Neuronal stem cell (in vitro differentiated cells): Measurements from ENCODE around the gene MRFAP1.

Source experiments
- DNase-seq: peaks from one replicate; pipeline ENCODE4 v3.0.0-alpha.2; 2013; ENCODE audit warnings: low spot score
- H2AFZ ChIP-seq: one replicate; pipeline ENCODE4 v1.6.1; 2013; ENCODE audit warnings: mild to moderate bottlenecking, low read length, inconsistent platforms
- H2AK5ac ChIP-seq: 2 replicates; pipeline ENCODE4 v1.6.1; 2013; ENCODE audit warnings: low read depth, mild to moderate bottlenecking, inconsistent platforms, low read length, moderate library complexity, mixed read lengths
- H2BK120ac ChIP-seq: 2 replicates; pipeline ENCODE4 v1.6.1; 2013; ENCODE audit warnings: low read depth, mild to moderate bottlenecking, inconsistent platforms, low read length, moderate library complexity, mixed read lengths
- H2BK12ac ChIP-seq: one replicate; pipeline ENCODE4 v1.6.1; 2013; ENCODE audit warnings: low read length, inconsistent platforms
- H2BK15ac ChIP-seq: 2 replicates; pipeline ENCODE4 v1.6.1; 2013; ENCODE audit warnings: mild to moderate bottlenecking, low read length, inconsistent platforms, mixed read lengths
- H2BK5ac ChIP-seq: one replicate; pipeline ENCODE4 v1.6.1; 2013; ENCODE audit warnings: inconsistent platforms, mild to moderate bottlenecking, low read length, moderate library complexity
- H3K14ac ChIP-seq: one replicate; pipeline ENCODE4 v1.6.1; 2013; ENCODE audit warnings: low read length, inconsistent platforms
- H3K18ac ChIP-seq: 2 replicates; pipeline ENCODE4 v1.6.1; 2013; ENCODE audit warnings: low read length, inconsistent platforms
- H3K23ac ChIP-seq: 2 replicates; pipeline ENCODE4 v1.6.1; 2013; ENCODE audit warnings: low read depth, mild to moderate bottlenecking, mixed read lengths, low read length, inconsistent platforms; ENCODE audit not compliant: poor library complexity
- H3K27ac ChIP-seq: replicated peaks from 3 replicates; pipeline ENCODE4 v1.5.1; 2013; ENCODE audit warnings: low read length, inconsistent platforms
- H3K27me3 ChIP-seq, 3 experiments: 2 replicates each; pipeline ENCODE4 v1.6.1; 2013; ENCODE audit warnings: low read length in 3 of 3, mild to moderate bottlenecking in 2 of 3, inconsistent platforms in 1 of 3, low read depth in 1 of 3, mixed read lengths in 1 of 3, moderate library complexity in 1 of 3; ENCODE audit not compliant: control insufficient read depth in 3 of 3, insufficient read depth in 3 of 3
- H3K36me3 ChIP-seq, 2 donors: replicated peaks in 1 of 2; 2 replicates each; pipeline ENCODE4 v1.6.1; 2013; ENCODE audit warnings: low read length in 2 of 2; ENCODE audit not compliant: control insufficient read depth in 2 of 2, insufficient read depth in 2 of 2
- H3K4ac ChIP-seq: 2 replicates; pipeline ENCODE4 v1.6.1; 2013; ENCODE audit warnings: inconsistent platforms, mild to moderate bottlenecking, low read length, moderate library complexity
- H3K4me1 ChIP-seq, 2 donors: 1 replicate in 1 of 2; 2 replicates in 1 of 2; pipeline ENCODE4 v1.6.1; 2013; ENCODE audit warnings: low read length in 2 of 2, low read depth in 1 of 2; ENCODE audit not compliant: control insufficient read depth in 2 of 2, insufficient read depth in 1 of 2
- H3K4me2 ChIP-seq: one replicate; pipeline ENCODE4 v1.6.1; 2013; ENCODE audit warnings: mild to moderate bottlenecking, low read length, inconsistent platforms; ENCODE audit not compliant: insufficient read depth, poor library complexity, severe bottlenecking
- H3K4me3 ChIP-seq, 2 donors: 2 replicates each; pipeline ENCODE4 v1.5.1; 2013; ENCODE audit warnings: low read length in 2 of 2, mild to moderate bottlenecking in 2 of 2, inconsistent platforms in 1 of 2, moderate library complexity in 1 of 2
- H3K79me1 ChIP-seq: one replicate; pipeline ENCODE4 v1.6.1; 2013; ENCODE audit warnings: low read depth, mild to moderate bottlenecking, inconsistent platforms, low read length, moderate library complexity
- H3K9ac ChIP-seq: one replicate; pipeline ENCODE4 v1.6.1; 2013; ENCODE audit warnings: mild to moderate bottlenecking, low read depth, low read length, inconsistent platforms; ENCODE audit not compliant: poor library complexity
- H3K9me3 ChIP-seq, 2 donors: replicated peaks in 1 of 2; 2 replicates each; pipeline versions ENCODE3 to v1.6.1; 2013; ENCODE audit warnings: low read length in 2 of 2, mild to moderate bottlenecking in 2 of 2, inconsistent platforms in 1 of 2, low read depth in 1 of 2, mixed read lengths in 1 of 2, moderate library complexity in 1 of 2; ENCODE audit not compliant: control insufficient read depth in 2 of 2, insufficient read depth in 1 of 2
- H4K8ac ChIP-seq: one replicate; pipeline ENCODE4 v1.6.1; 2013; ENCODE audit warnings: low read depth, mild to moderate bottlenecking, inconsistent platforms, low read length, moderate library complexity
- H4K91ac ChIP-seq: one replicate; pipeline ENCODE4 v1.6.1; 2013; ENCODE audit warnings: low read length, low read depth, mild to moderate bottlenecking, inconsistent platforms; ENCODE audit not compliant: poor library complexity
- WGBS, 2 donors: extraction: QIAGEN DNeasy Blood & Tissue Kit; methylation state at CpG; one replicate each; pipeline ENCODE4 v1.1.7; 2013; ENCODE audit warnings: missing lambda C conversion rate in 2 of 2, mixed read lengths in 1 of 2; ENCODE audit not compliant: insufficient read length in 2 of 2, insufficient replicate concordance in 1 of 2; ENCODE audit errors: extremely low coverage in 2 of 2; 5-methylcytosine and 5-hydroxymethylcytosine counted together

The MRFAP1 gene

GRCh38 chr4:6598127-6598526 lies 42.4 kb upstream of the MRFAP1 start:
- Histone ChIP-seq H3K79me1 (no peaks in the 10 kb centered on the region), H3K4me3 (no peak overlapping the region), H3K4ac (no peak overlapping the region), H3K4me1 (no peaks in the 10 kb centered on the region), H3K27ac (no peak overlapping the region), H2AK5ac (peak overlapping the region; percentile 25), H3K4me2 (peak overlapping the region; percentile 19), H3K36me3 (peaks cover 0 to 3% of the 10 kb centered on the region in 2 donors), H2BK120ac (no peak overlapping the region), H3K23ac (peak overlapping the region; percentile 71), H3K9ac (peak overlapping the region; percentile 30), H4K8ac (no peak overlapping the region), H3K9me3 (no peaks in the 10 kb centered on the region), H3K18ac (peak overlapping the region; percentile 37), H2BK12ac (no peak overlapping the region), H3K27me3 (no peaks in the 10 kb centered on the region), H2BK15ac (no peak overlapping the region), H2AFZ (no peak overlapping the region), H4K91ac (no peak overlapping the region), H3K14ac (peak overlapping the region; percentile 25), H2BK5ac (no peak overlapping the region)
- no CpG with 5 or more reads among the region's 10 CpGs for WGBS, 2 donors
- no peak for DNase-seq

DNA sequence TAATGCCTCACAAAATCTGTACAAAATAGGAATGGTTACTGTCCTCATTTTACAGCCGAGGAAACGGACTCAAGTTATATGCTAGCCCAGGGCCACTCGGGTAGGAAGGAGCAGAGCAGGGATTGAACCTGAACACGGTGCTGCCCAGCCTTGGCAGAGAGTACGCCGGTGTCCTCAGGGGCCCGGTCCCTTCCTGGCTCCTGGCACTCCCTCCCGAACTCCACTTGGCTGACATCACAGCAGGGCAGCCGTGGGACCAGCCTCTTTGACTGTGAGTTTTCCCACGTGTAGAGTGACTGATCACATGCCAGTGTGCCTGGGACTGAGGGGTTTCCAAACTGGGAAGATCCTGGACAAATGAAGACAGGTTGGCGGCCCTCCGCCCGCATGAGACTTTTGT lies 41.8 kb upstream of the MRFAP1 start:
- no peaks in the 10 kb centered on the region for H3K9me3 ChIP-seq
- no peak overlapping the region for H2BK12ac ChIP-seq
- no peak overlapping the region for H3K23ac ChIP-seq
- no peak overlapping the region for H2AFZ ChIP-seq
- H4K8ac ChIP-seq = no peak overlapping the region
- H3K9ac ChIP-seq = no peak overlapping the region
- no peak for DNase-seq
- H3K79me1 ChIP-seq = no peaks in the 10 kb centered on the region
- no peak overlapping the region for H2AK5ac ChIP-seq
- H3K18ac ChIP-seq = no peak overlapping the region
- H3K4me1 ChIP-seq = no peaks in the 10 kb centered on the region
- H3K36me3 ChIP-seq = peaks cover 0 to 3% of the 10 kb centered on the region in 2 donors
- H3K14ac ChIP-seq = no peak overlapping the region
- H3K27me3 ChIP-seq = no peaks in the 10 kb centered on the region
- no CpG with 5 or more reads among the region's 13 CpGs for WGBS, 2 donors
- no peak overlapping the region for H3K27ac ChIP-seq
- no peak overlapping the region for H3K4me2 ChIP-seq
- no peak overlapping the region for H3K4ac ChIP-seq
- no peak overlapping the region for H2BK5ac ChIP-seq
- H2BK120ac ChIP-seq = no peak overlapping the region
- no peak overlapping the region for H4K91ac ChIP-seq
- no peak overlapping the region for H2BK15ac ChIP-seq
- H3K4me3 ChIP-seq = no peak overlapping the region

DNA sequence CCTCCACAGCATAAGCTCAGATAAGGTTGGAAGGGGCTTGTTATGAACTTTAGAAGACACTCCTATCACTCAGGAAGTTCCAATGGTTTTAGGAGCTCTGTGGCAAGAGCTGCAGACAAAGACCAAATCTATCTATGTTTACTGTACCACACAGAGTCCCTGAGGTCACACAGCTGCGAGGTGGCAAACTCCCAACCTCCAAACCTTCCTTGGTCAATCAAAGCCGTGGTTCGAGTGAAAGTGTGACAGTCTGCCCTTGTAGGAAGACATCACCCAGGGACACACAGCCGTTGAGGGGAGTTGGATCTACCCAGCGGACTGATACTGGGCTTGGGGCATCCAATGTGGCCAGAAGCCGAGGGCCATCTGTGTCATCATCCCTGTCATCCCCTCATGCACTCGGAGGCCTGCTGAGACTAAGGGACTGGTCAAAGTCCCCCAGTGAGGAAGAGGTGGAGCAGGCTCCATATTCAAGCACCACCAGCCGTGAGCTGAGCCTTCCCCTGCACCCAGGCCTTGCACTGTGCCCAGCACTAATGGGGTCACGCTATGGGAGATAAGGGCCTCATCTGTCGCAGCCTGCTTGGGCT lies 38.7 kb upstream of the MRFAP1 start:
- Histone ChIP-seq H3K27me3 (no peaks in the 10 kb centered on the region), H2BK12ac (no peak overlapping the region), H3K4me3 (no peak overlapping the region), H3K79me1 (no peaks in the 10 kb centered on the region), H3K4me2 (no peak overlapping the region), H2BK120ac (no peak overlapping the region), H3K36me3 (peaks cover 5 to 12% of the 10 kb centered on the region in 2 donors), H2AK5ac (no peak overlapping the region), H3K9ac (no peak overlapping the region), H2BK15ac (no peak overlapping the region), H3K23ac (no peak overlapping the region), H3K4ac (no peak overlapping the region), H3K14ac (no peak overlapping the region), H4K91ac (no peak overlapping the region), H2AFZ (no peak overlapping the region), H3K9me3 (peaks cover 6 to 14% of the 10 kb centered on the region in 2 donors), H3K27ac (no peak overlapping the region), H3K18ac (no peak overlapping the region), H3K4me1 (no peaks in the 10 kb centered on the region), H4K8ac (no peak overlapping the region), H2BK5ac (no peak overlapping the region)
- no peak for DNase-seq
- no CpG with 5 or more reads among the region's 10 CpGs for WGBS, 2 donors

GRCh38 chr4:6602289-6602688 lies 38.2 kb upstream of the MRFAP1 start:
- Histone ChIP-seq H3K14ac (no peak overlapping the region), H3K9me3 (peaks cover 6 to 14% of the 10 kb centered on the region in 2 donors), H3K79me1 (no peaks in the 10 kb centered on the region), H3K23ac (no peak overlapping the region), H2BK120ac (no peak overlapping the region), H3K4me3 (no peak overlapping the region), H2BK5ac (no peak overlapping the region), H3K27ac (no peak overlapping the region), H3K4me1 (no peaks in the 10 kb centered on the region), H3K36me3 (peaks cover 5 to 15% of the 10 kb centered on the region in 2 donors), H2AFZ (no peak overlapping the region), H3K9ac (no peak overlapping the region), H2AK5ac (no peak overlapping the region), H3K4ac (no peak overlapping the region), H3K27me3 (no peaks in the 10 kb centered on the region), H4K8ac (no peak overlapping the region), H2BK15ac (no peak overlapping the region), H2BK12ac (no peak overlapping the region), H3K18ac (no peak overlapping the region), H3K4me2 (no peak overlapping the region), H4K91ac (no peak overlapping the region)
- no peak for DNase-seq
- WGBS, 2 donors = no CpG with 5 or more reads among the region's 6 CpGs
